GM18526 (cell line): ENCODE results near the gene C1QA.

ENCODE experiments used
- POLR2A ChIP-seq: IDR thresholded peaks from 3 replicates; pipeline ENCODE4 v1.6.1; 2011; ENCODE audit not compliant: insufficient read length; ENCODE audit errors: extremely low read depth

C1QA gene

DNA sequence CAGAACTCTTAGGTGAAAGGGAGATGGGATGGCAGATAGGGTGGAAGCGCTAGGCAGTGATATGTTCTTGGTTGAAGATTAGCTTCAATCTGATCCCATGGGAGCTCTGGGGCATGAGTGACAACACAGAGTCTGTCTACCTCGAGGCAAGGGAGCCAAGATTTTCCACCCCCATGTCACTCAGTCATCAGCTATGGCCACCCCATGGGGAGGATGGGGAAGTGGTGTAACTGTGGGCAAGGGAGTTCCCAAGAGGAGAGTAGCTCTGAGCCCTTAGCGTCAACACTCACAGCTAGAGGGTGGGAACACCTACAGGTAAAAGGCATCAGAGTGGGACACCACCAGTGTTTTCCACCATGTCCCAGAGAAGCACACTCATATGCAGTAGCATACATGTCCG, 30.3 kb upstream of the C1QA start:
- no peak for TF ChIP-seq POLR2A

DNA sequence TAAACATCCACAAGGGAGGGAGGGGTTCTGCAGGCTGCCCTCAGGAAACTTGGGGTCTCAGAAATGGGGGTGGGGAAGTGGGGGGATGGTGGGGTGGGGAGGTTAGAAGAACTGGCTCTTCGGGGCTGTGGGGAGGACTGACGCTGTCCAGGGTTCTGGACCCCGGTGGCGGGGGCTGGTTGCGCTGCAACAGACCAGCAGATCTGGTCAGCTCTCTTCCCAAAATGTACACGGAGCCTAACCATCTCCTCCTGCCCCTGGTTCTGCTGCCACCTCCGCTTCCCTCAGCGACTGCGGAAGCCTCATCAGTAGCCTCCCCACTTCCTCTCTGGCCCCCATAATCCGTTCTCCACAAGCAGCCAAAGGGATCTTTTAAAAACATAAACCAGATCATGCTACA, 29.3 kb upstream of the C1QA start:
- no peak for TF ChIP-seq POLR2A

DNA sequence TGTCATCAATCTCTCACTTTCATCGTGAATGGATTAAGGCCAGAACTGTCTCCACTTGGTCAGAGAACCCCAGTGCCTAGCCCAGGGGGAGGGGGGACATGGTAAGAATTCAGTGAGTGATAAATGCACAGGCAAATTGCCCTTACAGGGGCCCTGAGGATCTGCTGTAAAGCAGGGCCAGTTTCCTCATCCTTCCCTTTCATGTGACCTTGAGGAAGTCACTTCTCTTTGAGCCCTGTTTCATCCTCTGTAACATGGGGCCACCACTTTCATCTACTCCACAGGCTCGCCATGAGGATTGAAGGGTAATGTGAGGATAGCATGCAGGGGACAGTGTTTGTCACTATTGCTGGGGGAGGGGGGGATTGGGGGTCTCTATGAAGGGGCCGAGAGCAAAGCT, 28.1 kb upstream of the C1QA start:
- TF ChIP-seq POLR2A, result no peak

DNA sequence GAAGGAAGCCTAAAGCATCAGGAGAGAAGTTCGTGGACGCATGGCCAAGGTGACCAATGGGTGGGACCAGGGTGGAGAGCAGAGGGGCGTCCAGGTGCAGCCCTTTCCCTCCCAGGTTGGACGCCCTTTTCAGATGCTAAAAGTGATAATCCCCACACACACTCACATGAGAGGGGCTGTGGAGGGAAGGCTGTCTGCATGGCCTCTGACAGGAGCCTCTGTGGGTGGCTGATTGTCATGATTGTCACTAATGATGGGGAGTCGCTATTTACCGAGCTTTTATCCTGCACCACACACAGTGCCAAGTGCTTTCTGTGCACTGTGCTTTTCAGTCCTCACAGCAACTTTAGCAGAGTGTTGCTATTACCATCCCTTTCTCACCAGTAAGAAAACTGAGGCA, 27.1 kb upstream of the C1QA start:
- TF ChIP-seq POLR2A, result no peak

DNA sequence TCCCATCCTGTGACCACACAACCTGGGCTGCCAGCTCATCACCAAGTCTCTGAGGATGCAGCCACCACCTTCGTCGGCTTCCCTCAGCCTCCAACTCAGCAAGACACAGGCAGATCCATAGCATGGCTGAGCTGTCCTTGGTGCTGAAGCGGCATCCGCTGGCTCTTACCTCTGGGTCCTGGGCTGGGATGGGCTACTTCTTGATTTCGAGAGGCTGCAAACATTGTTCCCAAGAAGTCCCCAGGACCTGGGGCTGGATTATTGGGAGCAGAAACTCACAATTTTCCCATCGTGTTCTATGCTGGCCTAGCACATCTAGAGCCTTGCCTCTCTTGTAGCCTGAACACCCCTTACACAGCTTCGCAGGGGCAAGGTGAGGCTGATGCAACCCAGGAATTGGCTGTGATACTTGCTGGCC, 24.9 kb upstream of the C1QA start:
- no peak for TF ChIP-seq POLR2A

DNA sequence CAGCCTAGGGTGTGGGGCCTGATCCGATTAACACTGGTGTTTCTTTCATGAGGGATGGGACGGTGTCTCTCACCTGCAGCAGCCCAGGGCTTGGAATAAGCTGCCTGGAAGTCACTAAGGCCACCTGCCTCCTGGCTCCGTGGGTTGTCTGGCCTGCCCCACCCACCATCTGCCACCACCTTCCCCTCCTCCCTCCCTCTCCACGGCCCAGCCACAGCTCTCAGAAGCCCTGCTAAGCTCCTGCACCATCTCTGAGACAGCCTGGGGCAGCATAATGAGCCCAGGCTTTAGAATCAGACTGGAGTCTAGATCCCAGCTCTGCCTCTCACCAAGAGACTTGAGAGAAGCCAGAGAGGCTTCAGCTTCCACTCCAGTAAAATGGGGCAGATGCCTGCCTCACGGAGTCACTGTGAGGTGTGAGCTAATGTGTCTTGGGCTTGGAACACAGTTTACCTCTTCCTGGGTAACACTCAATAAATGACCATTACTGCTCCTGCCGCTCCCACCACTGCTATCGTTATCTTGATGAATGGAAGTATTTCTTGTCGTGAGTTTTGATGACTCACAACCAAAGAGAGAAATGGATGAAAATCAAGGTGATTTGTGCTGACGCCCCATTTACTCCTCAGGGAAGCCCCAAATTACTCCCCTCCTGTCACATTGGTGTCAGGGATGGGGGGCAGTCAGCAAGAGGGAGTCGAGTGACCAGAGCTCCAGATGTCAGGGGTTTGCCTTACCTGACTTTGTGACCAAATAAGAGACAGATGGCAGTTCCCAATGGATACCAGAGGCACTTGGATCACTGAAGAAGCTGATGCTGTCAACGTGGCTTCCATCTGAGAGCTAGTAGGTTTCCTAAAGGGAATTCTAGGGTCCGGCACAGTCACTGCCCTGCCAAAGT, 23.5 kb upstream of the C1QA start:
- no peak for TF ChIP-seq POLR2A

DNA sequence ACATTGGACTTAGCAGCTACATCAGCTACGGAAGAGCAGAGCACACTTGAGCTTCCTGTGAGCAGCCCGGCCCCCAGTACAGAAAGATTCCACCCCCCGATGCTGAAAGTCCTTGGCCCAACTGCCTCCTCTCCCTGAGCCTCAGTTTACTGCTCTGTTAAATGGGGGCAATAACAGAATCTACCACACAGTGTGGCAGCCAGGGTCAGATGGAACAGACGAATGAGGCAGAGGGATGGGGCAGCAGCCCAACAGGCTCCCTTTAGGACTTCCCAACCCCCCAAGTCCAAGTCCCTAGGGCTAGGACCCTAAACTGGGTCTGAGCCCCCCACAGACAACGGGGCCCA, 22.9 kb upstream of the C1QA start:
- no peak for TF ChIP-seq POLR2A

DNA sequence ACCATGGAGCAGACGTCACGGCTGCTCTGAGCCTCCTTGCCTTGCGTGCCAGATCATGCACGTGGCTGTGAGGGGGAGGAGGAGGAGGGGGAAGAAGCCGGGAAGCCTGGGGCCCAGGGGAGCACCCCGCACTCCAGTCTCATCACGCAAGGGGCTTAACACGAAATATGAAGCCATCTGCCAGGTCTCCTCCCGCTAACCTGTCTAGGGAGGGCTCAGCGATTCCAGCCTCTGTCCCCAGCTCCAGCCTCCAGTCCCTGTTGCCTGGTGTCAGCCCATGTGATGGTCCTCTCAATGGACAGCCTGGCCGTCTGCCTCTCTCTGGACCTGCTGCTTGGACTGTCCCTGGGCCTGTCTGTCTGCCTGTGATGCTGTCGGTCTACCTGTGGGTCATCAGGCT, 22.5 kb upstream of the C1QA start:
- TF ChIP-seq POLR2A, result no peak

DNA sequence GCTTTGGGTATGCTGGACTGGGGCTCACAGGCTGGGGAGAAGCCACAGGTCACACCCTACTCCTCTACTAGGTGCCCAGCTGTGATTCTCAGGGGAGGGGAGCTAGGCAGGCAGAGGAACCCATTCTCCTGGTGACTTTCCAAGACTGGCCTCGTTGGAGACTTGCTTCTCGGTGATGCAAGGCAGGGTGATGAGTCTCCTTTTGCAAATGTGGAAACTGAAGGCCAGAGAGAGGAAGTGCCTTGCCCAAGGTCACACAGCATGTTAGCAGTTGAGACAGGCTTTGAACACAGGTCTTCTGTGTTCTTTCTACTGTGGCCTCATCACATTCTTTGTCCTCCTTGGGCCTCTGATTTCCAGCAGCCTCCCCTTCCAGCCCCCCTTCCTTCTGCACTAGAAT, 20.5 kb upstream of the C1QA start:
- no peak for TF ChIP-seq POLR2A

DNA sequence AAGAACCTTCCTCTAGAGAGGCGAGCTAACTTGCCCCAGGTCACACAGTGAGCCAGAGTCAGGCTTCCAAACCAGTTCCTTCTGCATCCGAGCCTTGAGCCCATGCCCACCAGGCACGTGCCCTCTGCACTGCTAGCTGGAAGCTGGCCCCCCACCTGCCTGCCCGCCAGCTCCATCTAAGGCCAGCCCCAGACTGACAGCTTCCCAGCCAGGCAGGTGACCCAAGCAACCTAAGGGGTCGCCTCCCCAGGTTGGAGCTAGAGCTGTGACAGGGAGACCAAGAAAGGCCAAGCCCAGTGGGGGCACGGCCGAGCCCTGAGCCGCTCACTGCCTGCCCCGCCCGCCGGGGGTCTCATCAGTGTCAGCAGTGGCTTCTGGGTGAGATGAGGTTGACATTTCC, 19.9 kb upstream of the C1QA start:
- TF ChIP-seq POLR2A, result no peak

DNA sequence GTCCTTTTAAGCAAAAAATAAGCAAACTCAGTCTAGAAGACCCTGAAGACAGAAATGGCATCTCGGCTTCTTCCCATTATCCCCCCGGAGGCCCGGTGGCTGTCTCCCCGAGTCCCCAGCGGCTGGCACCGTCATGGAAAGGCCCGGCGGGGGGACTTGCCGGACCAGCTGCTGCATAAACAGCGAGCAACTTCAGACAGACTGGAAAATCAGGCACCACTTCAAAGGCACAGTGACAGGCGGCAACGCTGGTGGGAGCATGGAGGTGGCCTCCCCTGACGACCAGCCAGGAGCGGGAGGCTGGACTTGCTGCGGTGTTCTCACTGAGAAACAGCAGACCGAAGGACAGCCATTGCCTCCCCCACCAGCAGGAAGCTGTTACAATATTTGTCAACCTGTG, 18.4 kb upstream of the C1QA start:
- TF ChIP-seq POLR2A, result no peak

DNA sequence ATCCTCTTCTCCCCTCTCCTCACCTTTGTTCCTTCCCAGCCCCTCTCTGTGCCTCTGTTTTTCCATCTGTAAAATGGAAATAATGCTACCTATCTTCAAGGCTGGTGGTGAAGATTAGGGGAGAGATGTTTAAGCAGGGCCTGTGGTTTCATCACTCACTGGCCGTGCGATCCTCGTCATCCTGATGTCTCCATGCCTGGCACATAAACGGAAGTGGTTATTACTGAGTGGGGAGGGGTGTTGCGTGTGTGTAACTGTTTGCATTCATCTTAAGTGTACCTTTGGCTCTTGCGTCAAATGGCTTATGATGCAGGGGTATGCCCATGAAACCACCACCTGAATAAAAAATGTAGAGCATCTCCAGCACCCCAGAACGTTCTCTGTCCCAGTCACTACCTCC, 17.2 kb upstream of the C1QA start:
- TF ChIP-seq POLR2A, result no peak

DNA sequence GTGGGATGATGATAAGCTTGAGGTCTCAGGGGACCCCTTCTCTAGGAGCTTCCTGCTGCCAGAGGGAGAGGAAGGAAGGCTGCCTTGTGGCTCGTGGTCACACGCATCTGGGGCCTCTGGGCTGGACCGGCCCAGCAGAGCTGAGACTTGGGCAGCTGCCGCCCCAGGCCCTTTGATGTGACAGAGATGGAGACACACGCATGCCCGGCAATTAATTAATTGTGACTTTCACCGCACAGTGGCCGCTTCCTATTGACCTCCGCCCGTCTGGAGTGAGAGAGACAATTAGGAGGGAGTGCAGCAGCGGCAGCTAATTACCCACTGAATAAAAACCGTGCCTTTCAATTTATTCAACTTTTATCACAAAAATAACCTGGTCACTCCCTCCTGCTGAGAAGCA, 16.6 kb upstream of the C1QA start:
- no peak for TF ChIP-seq POLR2A

DNA sequence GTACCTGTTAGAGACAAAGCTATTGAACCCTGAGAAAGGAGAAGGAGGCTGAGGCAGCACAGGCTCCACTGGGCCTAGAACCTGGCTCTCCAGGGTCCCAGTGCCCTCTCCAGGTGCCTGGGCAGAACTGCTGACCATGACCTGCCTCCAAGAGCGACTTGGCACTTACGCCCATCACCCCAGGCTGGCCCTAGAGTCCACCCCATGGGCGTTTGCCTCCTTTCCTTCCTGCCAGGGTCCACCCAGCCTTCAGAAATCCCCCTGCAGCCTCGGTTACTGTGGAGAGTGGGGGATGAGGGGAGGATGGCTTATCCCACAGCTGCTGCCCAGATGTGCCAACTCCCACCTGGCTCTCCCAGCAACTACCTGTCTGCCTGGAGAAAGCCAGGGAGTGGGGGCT, 14.7 kb upstream of the C1QA start:
- no peak for TF ChIP-seq POLR2A

DNA sequence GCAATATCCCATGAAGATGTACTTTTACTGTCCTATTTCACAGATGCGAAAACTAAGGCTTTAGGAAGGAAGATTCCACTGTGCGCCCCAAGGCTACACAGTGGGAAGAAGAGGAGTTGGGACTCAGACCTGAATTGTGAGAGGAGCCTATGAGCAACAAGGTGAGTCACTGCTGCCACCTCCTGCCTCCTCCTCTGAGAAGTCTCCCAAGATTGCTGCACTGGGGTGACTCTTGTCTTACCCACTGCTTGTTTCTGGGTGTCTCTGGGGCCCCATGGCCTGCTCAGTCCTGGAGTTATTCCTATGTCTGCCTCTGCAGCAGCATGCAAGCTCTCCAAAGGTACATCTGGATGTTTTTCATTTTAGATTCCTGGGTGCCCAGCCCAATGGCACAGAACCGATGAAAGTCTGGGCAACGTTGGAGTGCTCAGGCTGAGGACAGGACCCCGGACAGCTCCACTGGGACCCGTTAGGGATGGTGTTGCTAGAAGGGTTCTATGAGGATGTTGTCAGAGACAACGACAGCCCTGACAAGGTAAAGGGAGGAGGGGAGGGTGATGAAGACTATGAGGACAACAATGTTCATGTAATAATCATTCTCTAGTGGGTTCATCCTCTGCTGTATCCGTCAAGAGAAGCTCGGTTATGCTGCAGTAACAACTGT, 11.0 kb upstream of the C1QA start:
- no peak for TF ChIP-seq POLR2A

DNA sequence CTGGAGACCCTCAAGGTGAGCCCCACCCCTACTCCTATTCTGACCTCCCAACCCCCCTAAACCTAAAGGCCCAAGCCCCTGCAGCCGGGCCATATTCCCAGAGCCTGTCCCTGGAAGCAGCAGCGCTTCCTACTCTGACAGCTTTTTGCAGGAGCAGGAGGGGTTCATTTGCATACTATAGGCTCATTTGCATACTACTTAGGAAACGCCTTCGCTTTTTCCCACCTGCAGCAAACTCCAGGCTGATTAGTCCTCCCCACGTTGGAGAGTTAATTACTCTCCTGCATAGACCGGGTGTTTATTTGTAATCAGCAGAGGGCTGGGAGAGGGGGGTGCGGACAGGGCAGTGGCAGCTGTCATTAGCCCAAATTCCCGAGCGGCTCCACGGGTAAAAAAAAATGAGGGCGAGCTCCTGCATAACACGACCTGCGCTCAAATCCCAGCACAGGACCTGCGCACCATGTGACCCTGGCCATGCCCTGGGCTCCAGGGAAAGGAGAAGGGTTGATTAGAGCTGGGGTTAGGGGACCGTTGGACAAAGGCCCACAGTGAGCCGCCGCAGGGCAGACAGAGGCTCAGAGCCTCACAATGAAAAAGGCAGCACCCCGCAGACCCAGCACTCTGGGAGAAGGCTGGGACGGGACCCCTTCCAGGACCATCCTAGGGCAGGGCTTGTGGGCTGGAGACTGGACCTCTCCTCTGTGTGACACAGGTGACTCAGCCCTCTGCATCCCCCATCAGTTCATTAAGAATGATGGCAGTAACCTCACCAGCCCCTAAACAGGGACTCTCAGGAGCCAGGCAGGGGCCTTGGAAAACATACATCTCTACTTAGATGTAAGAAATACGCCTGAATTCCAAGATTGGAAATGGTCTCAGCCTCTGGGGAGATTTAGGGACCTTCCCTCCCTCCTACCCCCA, 9.9 kb upstream of the C1QA start:
- no peak for TF ChIP-seq POLR2A
